HepG2 (cell line): ENCODE measurements around the gene TRPC6. TPM values are rescaled to one million over a fixed set of nuclear protein-coding genes. Genes with fewer than 3 reads are reported as not detected.

Experiments used
- ATAC-seq: fragments of 200-7000 bp; cut with Tn5 transposase; 3 replicates; pipeline ENCODE4 v1.9.1; 2020; ENCODE audit warnings: mild to moderate bottlenecking, moderate library complexity
- BruUV-seq: library from RNA; stranded (reverse); fragments of 400-500 nt; replicated peaks from 2 replicates; lab custom pipeline; 2021; lab: Mats Ljungman, UMichigan
- CTCF ChIA-PET: fragments of 300-600 bp; formaldehyde crosslinking; extraction: SDS; loops from one replicate; lab custom pipeline; 2021; ENCODE audit warnings: low total read pairs, inconsistent platforms, low intra/inter-chr PET ratio; lab: Yijun Ruan, JAX
- POLR2A ChIA-PET: fragments of 350-600 bp; sonication (Branson Sonifier 250); formaldehyde crosslinking; loops from one replicate; lab custom pipeline; 2020; ENCODE audit warnings: antibody characterized with exemption, inconsistent platforms; lab: Yijun Ruan, JAX
- DNase-seq: peaks from one replicate; pipeline ENCODE4 v3.0.0-alpha.2; 2015; ENCODE audit warnings: low spot score
- FAIRE-seq: peaks from 3 replicates; lab custom pipeline; 2011; peaks lifted over from hg19 to GRCh38; lab: Jason Lieb, UNC
- H2AFZ ChIP-seq: one replicate; pipeline ENCODE4 v1.6.1; 2011; ENCODE audit warnings: low read length, inconsistent platforms
- H3K27ac ChIP-seq: fragments of 300-600 bp; 3 replicates; pipeline ENCODE4 v1.8.0; 2011; ENCODE audit warnings: mixed run types, mild to moderate bottlenecking, mixed read lengths, low read length, inconsistent platforms; ENCODE audit not compliant: insufficient read depth; ENCODE audit errors: extremely low read length
- H3K27me3 ChIP-seq, 2 experiments: fragments of 200-600 bp in 1 of 2; 2 replicates in 1 of 2; 3 replicates in 1 of 2; pipeline versions ENCODE4 v1.6.0 to v1.8.0; 2011; ENCODE audit warnings: low read length in 2 of 2, mild to moderate bottlenecking in 2 of 2, moderate library complexity in 2 of 2, inconsistent platforms in 1 of 2; ENCODE audit not compliant: insufficient read depth in 2 of 2, control insufficient read depth in 1 of 2
- H3K36me3 ChIP-seq, 2 experiments: fragments of 200-600 bp in 1 of 2; replicated peaks in 1 of 2; 2 replicates in 1 of 2; 3 replicates in 1 of 2; pipeline versions ENCODE4 v1.5.1 to v1.8.0; 2011; ENCODE audit warnings: low read length in 2 of 2, inconsistent platforms in 1 of 2; ENCODE audit not compliant: insufficient read depth in 2 of 2, control insufficient read depth in 1 of 2
- H3K4me1 ChIP-seq: 2 replicates; pipeline ENCODE4 v1.5.1; 2012; ENCODE audit warnings: low read length, inconsistent platforms; ENCODE audit not compliant: insufficient read depth
- H3K4me2 ChIP-seq: 2 replicates; pipeline ENCODE4 v1.6.0; 2011; ENCODE audit warnings: low read depth, low read length, inconsistent platforms
- H3K4me3 ChIP-seq, 3 experiments: fragments of 200-600 bp in 1 of 3; sonication (generic), shearing (Covaris generic) in 1 of 3; replicated peaks in 1 of 3; 2 replicates each; pipeline ENCODE4 v1.5.1; 2011 to 2016; ENCODE audit warnings: low read length in 3 of 3, inconsistent platforms in 2 of 3, low read depth in 2 of 3, mild to moderate bottlenecking in 2 of 3, control low read depth in 1 of 3, mixed read lengths in 1 of 3; ENCODE audit not compliant: insufficient read depth in 1 of 3
- H3K79me2 ChIP-seq: one replicate; pipeline ENCODE4 v1.6.1; 2011; ENCODE audit warnings: low read length, inconsistent platforms; ENCODE audit not compliant: insufficient read depth
- H3K9ac ChIP-seq: 2 replicates; pipeline ENCODE4 v1.6.0; 2011; ENCODE audit warnings: mild to moderate bottlenecking, low read depth, low read length, inconsistent platforms; ENCODE audit not compliant: insufficient read depth
- H3K9me3 ChIP-seq: 2 replicates; pipeline ENCODE4 v1.5.1; 2012; ENCODE audit warnings: mild to moderate bottlenecking, low read length
- H4K20me1 ChIP-seq: 2 replicates; pipeline ENCODE4 v1.6.0; 2011; ENCODE audit warnings: inconsistent platforms, mild to moderate bottlenecking, low read length, moderate library complexity; ENCODE audit not compliant: insufficient read depth
- MXD4 ChIP-seq: IDR thresholded peaks from 2 replicates; pipeline ENCODE4 v1.6.1; 2016; ENCODE audit warnings: mild to moderate bottlenecking, missing biosample characterization, missing genetic modification reagents
- NPAS2 ChIP-seq: sonication (generic); formaldehyde crosslinking; IDR thresholded peaks from 2 replicates; pipeline ENCODE4 v1.8.0; 2022; ENCODE audit warnings: mild to moderate bottlenecking, missing genetic modification reagents, borderline replicate concordance
- ZBTB33 ChIP-seq: sonication (generic); formaldehyde crosslinking; IDR thresholded peaks from 2 replicates; pipeline ENCODE4 v1.4.0; 2020; ENCODE audit warnings: missing genetic modification reagents
- ZNF407 ChIP-seq: sonication (generic); formaldehyde crosslinking; IDR thresholded peaks from one replicate; pipeline ENCODE4 v1.5.1; 2020; ENCODE audit warnings: mild to moderate bottlenecking, missing genetic modification reagents; ENCODE audit errors: not compliant biosample characterization
- ZNF740 ChIP-seq: sonication (generic); formaldehyde crosslinking; IDR thresholded peaks from 2 replicates; pipeline ENCODE4 v1.4.0; 2020; ENCODE audit warnings: missing genetic modification reagents
- ZNF777 ChIP-seq: sonication (generic); formaldehyde crosslinking; IDR thresholded peaks from 2 replicates; pipeline ENCODE4 v1.4.0; 2020; ENCODE audit warnings: missing genetic modification reagents
- ZNF784 ChIP-seq: sonication (generic); formaldehyde crosslinking; IDR thresholded peaks from 2 replicates; pipeline ENCODE4 v1.5.1; 2020; ENCODE audit warnings: missing genetic modification reagents, mild to moderate bottlenecking, borderline replicate concordance
- WGBS: methylation state at CpG from one replicate; pipeline ENCODE4 v1.1.6; 2017; ENCODE audit warnings: low lambda C conversion rate; 5-methylcytosine and 5-hydroxymethylcytosine counted together
- in situ Hi-C: cut with HindIII; loops from 2 replicates; pipeline ENCODE4 v1.10.0; 2017; ENCODE audit warnings: low pct_unique_long_range_greater_than_20kb; ENCODE audit not compliant: extremely low pct_ligation_motif_present
- intact Hi-C: fragments of 100-400 bp; cut with micrococcal nuclease; formaldehyde crosslinking; loops from one replicate; pipeline ENCODE4 v1.10.0; 2022; ENCODE audit not compliant: unreplicated experiment
- polyA plus RNA-seq, 8 experiments: library from polyadenylated mRNA; depleted of rRNA in 3 of 8; stranded (reverse) in 7 of 8; unstranded in 1 of 8; fragments of >200 nt; fragmentation: Illumina TruSeq in 4 of 8; extraction: Trizol in 4 of 8; gene quantifications; 2 replicates each; pipeline versions ENCODE4 v1.2.1 to v1.2.3, GENCODE V29; 2011 to 2016; ENCODE audit warnings: low read depth in 4 of 8, missing spikeins in 1 of 8, mixed read lengths in 1 of 8; ENCODE audit not compliant: insufficient read depth in 1 of 8
- total RNA-seq, 5 experiments: library from RNA; depleted of rRNA; stranded (reverse); fragments of >200 nt; fragmentation: Illumina TruSeq; extraction: Trizol; gene quantifications; 2 replicates each; pipeline ENCODE4 v1.2.3, GENCODE V29; 2016; ENCODE audit warnings: low read depth in 1 of 5

Gene TRPC6
- total and polyA plus RNA-seq, 2 of the 13 experiments (the other 11 are each of a cell fraction or from before 2014, with no cell fraction given) = not detected

- no peak for ATAC-seq
- no peak overlapping the region for H3K9ac ChIP-seq
- no peak overlapping the region for H3K4me2 ChIP-seq
- POLR2A ChIA-PET = no interaction called here
- 31% methylated on average over 4 of the region's 4 CpGs for WGBS
- H3K27ac ChIP-seq = no peak overlapping the region
- no peaks in the 10 kb centered on the region for H4K20me1 ChIP-seq
- H3K4me3 ChIP-seq = no peak overlapping the region
- no peak for DNase-seq
- no peak for TF ChIP-seq ZNF740 (CRISPR knock-in tag)
- no peak for TF ChIP-seq ZNF784
- TF ChIP-seq ZNF407 = no peak
- no peak for TF ChIP-seq MXD4 (CRISPR knock-in tag)
- no peak for TF ChIP-seq ZNF777 (CRISPR knock-in tag)
- no peak for TF ChIP-seq NPAS2 (CRISPR knock-in tag)
- TF ChIP-seq ZBTB33 = no peak
- FAIRE-seq = no peak
- intact Hi-C loops (no loop called here), in situ Hi-C loops (loop anchor here (25.0 kb wide), 1 partner anchor 570 kb away; no protein-coding TSS in a partner anchor)
- no peaks in the 10 kb centered on the region for H3K4me1 ChIP-seq
- CTCF ChIA-PET = no interaction called here
- no peaks in the 10 kb centered on the region for H3K79me2 ChIP-seq
- H3K36me3 ChIP-seq = no peaks in the 10 kb centered on the region
- no peaks in the 10 kb centered on the region for H3K9me3 ChIP-seq
- H2AFZ ChIP-seq = no peak overlapping the region
- BruUV-seq = no TSS peak
- no peaks in the 10 kb centered on the region for H3K27me3 ChIP-seq
These were observed 141.6 kb downstream of the TRPC6 start for GRCh38 chr11:101442171-101442570.
